NT2/D1 (cell line): Measurements from ENCODE around the gene NLGN1.

Experiments used
- SUZ12 ChIP-seq: IDR thresholded peaks from 2 replicates; pipeline ENCODE4 v1.6.1; 2011; ENCODE audit not compliant: insufficient read length, insufficient read depth; ENCODE audit errors: extremely low read depth
- YY1 ChIP-seq: IDR thresholded peaks from 2 replicates; pipeline ENCODE4 v1.6.1; 2011; ENCODE audit not compliant: insufficient read length, insufficient read depth

DNA sequence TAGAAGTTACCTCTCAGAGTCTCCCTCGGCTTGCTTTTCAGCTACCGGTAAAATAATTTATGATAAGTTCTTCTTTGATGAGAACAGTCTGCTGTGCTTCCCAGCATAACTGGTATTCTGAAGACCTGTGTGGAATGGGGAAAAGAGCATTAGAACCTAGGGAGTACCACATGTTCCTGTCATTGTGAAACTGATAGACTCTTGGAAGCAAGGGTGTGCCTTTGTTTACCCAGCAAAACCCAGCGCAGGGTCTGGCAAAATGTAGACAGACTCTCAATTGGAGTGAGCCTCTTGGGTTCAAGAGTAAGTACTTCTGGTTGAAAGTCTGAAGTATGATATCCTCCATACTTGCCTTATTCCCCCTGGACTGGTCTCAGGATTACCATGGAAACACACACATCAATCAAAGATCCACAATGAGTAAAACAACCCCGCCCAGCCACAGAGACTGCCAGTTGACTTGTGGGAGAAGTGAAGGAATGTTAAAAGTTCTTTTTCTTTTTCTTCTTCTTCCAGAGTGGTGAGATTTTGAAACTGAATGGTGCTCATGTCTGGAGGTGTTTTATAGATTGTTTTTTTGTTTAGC, 809.2 kb downstream of the NLGN1 start:
- TF ChIP-seq YY1 (no peak), SUZ12 (no peak)
